RPMI8226 (cell line): ENCODE measurements around the gene ANKRD29.
"Not testable (repeated sequence)": the region's sequence is repeated elsewhere in the genome, so short reads cannot be mapped to it uniquely, and the experiment has no call there.

Experiments
- DNase-seq: peaks from one replicate; pipeline ENCODE4 v3.0.0-alpha.2; 2015

The ANKRD29 gene

GRCh38 chr18:23578891-23579653, 83.6 kb downstream of the ANKRD29 start:
- DNase-seq = peak; percentile 17

GRCh38 chr18:23578067-23578701, 84.5 kb downstream of the ANKRD29 start:
- peak; percentile 23 for DNase-seq

GRCh38 chr18:23577521-23577920, 85.2 kb downstream of the ANKRD29 start:
- not testable (repeated sequence) for DNase-seq

- DNase-seq = no peak
Measured at GRCh38 chr18:23575309-23575651, 87.4 kb downstream of the ANKRD29 start.

- no peak for DNase-seq
Measured at GRCh38 chr18:23574611-23575308, 88.0 kb downstream of the ANKRD29 start.

- DNase-seq = no peak
Measured at GRCh38 chr18:23573626-23574431, 88.9 kb downstream of the ANKRD29 start.

GRCh38 chr18:23573020-23573419, 89.7 kb downstream of the ANKRD29 start:
- DNase-seq = no peak

GRCh38 chr18:23572570-23572969, 90.1 kb downstream of the ANKRD29 start:
- no peak for DNase-seq

GRCh38 chr18:23572012-23572411, 90.7 kb downstream of the ANKRD29 start:
- DNase-seq = no peak

GRCh38 chr18:23570912-23571504, 91.7 kb downstream of the ANKRD29 start:
- DNase-seq = no peak

GRCh38 chr18:23569299-23570063, 93.2 kb downstream of the ANKRD29 start:
- no peak for DNase-seq

GRCh38 chr18:23568281-23569138, 94.2 kb downstream of the ANKRD29 start:
- no peak for DNase-seq

GRCh38 chr18:23567671-23568070, 95.0 kb downstream of the ANKRD29 start:
- DNase-seq = no peak

GRCh38 chr18:23565916-23566547, 96.7 kb downstream of the ANKRD29 start:
- DNase-seq = no peak

GRCh38 chr18:23563377-23564043, 99.2 kb downstream of the ANKRD29 start:
- DNase-seq = no peak

GRCh38 chr18:23560186-23560585, 102.5 kb downstream of the ANKRD29 start:
- no peak for DNase-seq

GRCh38 chr18:23557511-23557910, 105.2 kb downstream of the ANKRD29 start:
- DNase-seq = not testable (repeated sequence)

GRCh38 chr18:23556145-23556780, 106.4 kb downstream of the ANKRD29 start:
- DNase-seq = no peak

GRCh38 chr18:23553887-23554286, 108.8 kb downstream of the ANKRD29 start:
- no peak for DNase-seq
